Activated T-helper 1 cell treated with anti-CD3 and anti-CD28 coated beads, Interleukin-12 subunit alpha, Interleukin-12 subunit beta, Interleukin-2, Interleukin-4 antibody, amounts not matched to agents 30 ng/mL and 10 ng/mL and 1 ng/mL, durations not matched to agents 14 hours and 24 hours and 36 hours (primary cell): ENCODE results near the gene SIVA1. TPM values are rescaled to one million over a fixed set of nuclear protein-coding genes. Genes with fewer than 3 reads are reported as not detected.

ENCODE experiments used
- DNase-seq: peaks from one replicate; pipeline ENCODE4 v3.0.0; 2021; ENCODE audit warnings: low spot score
- H3K27ac Mint-ChIP-seq: one replicate; pipeline ENCODE4 v1.8.0; 2021; ENCODE audit warnings: mild to moderate bottlenecking, mixed read lengths
- H3K27me3 Mint-ChIP-seq: one replicate; pipeline ENCODE4 v1.8.0; 2022; ENCODE audit warnings: mild to moderate bottlenecking, moderate library complexity, mixed read lengths; ENCODE audit not compliant: insufficient read depth
- H3K36me3 Mint-ChIP-seq: one replicate; pipeline ENCODE4 v1.8.0; 2021; ENCODE audit warnings: low read depth, mixed read lengths
- H3K4me1 Mint-ChIP-seq: one replicate; pipeline ENCODE4 v1.8.0; 2021; ENCODE audit warnings: low read depth, mixed read lengths
- H3K4me3 Mint-ChIP-seq: one replicate; pipeline ENCODE4 v1.8.0; 2021; ENCODE audit warnings: mild to moderate bottlenecking, moderate library complexity, mixed read lengths
- H3K9me3 Mint-ChIP-seq: one replicate; pipeline ENCODE4 v1.8.0; 2021; ENCODE audit warnings: mixed read lengths
- intact Hi-C: fragments of 100-400 bp; cut with micrococcal nuclease; formaldehyde crosslinking; loops from one replicate; pipeline ENCODE4 v1.15.1; 2024
- total RNA-seq: library from RNA; stranded (reverse); gene quantifications from 2 replicates; pipeline ENCODE4 v1.2.3, GENCODE V29; 2022

The SIVA1 gene
- total RNA-seq, 1 donor from 2014 or later = 111 TPM

DNA sequence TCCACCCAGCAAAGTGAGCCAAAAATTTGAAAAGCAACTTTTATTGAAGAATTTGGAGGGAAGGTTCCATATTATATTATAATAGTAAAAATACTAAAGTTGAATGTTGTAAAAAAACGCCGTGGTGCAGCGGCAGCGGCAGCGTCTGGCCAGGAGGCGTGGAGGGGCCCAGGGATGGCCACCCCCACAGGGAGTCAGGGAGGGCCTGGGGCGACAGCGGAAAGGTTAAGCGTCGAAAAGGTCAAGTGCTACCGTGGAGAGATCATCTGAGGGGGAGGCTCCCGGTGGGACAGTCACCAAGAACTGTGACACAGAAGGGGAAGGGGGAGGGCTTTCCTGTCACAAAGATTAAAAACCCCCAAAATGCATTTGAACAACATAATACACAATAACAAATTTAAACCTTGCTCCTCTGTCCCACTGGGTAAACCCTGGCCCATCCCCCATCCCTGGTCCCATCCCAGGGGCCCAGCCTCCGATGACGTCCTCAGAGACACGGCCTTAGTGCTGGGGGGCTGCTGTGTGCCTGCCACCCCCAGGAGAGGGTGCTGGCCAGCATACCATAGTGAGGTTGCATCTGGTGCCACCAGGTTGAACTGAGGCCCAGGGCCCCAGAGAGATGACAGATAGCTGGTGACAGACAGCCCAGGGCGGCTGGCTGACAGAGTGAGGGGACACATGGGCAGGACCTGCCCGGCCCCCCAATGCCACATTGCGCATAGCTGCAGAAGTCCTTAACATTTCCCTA, 16.6 kb downstream of the SIVA1 start:
- peaks cover 14% of the 10 kb centered on the region for H3K36me3 Mint-ChIP-seq

DNA sequence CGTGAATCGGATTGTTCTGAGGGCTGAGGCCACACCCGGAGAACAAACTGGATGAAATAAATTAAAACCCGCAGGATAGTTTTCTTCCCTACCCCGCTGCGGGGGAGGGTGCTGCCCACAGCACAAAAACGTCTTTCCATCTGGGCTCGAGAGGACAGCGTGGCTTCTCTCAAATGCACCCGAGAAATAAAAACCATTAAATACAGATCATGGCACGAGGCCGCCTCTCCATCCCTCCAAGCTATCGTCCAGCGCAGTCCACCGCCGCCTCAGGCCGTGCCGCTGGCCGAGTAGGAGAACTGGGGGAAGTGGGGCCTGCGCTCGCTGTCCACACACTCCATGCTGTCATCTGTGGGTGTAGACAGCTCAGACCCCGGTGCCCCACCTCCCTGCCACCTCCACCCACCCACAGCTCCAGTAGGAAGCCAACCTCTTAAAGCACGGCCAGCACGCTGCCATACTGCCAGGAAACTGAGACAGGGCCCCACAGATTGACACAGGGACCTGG, 17.2 kb downstream of the SIVA1 start:
- no peak for DNase-seq
- Mint-ChIP-seq H3K36me3 (peaks cover 14% of the 10 kb centered on the region), H3K27ac (peak overlapping the region; percentile 34), H3K27me3 (no peaks in the 10 kb centered on the region), H3K9me3 (peaks cover 5% of the 10 kb centered on the region), H3K4me3 (no peak overlapping the region), H3K4me1 (no peaks in the 10 kb centered on the region)
- intact Hi-C loops = no loop called here

More for the DNA sequence above, 16.6 kb downstream of the SIVA1 start:
- Mint-ChIP-seq H3K4me3 (no peak overlapping the region), H3K9me3 (peaks cover 5% of the 10 kb centered on the region), H3K27me3 (no peaks in the 10 kb centered on the region), H3K4me1 (no peaks in the 10 kb centered on the region), H3K27ac (no peak overlapping the region)
- no peak for DNase-seq
- intact Hi-C loops = loop anchor here (5.0 kb wide), 1 partner anchor 98 kb away; the partner anchor contains the start of gene CEP170B

DNA sequence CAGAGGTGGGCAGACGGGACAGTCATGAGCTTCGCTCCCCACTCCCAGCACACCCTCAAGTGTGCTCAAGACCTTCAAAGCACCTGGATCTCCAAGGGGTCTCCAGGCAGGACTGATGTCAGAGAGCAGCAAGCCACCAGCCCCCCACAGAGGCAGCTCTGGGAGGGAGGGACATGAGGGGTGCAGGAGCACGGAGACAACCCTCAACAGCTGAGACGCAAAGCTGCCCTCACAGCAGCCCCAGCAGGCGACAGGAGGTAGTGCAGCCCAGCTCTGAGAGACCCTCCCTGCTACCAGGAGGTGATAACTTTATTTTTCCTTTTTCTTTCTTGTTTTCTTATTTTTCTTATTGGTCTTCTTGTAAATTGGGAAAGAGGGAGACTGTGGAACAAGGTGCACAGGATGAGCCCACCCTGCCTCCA, 17.9 kb downstream of the SIVA1 start:
- no peak overlapping the region for H3K27ac Mint-ChIP-seq
- H3K27me3 Mint-ChIP-seq = no peaks in the 10 kb centered on the region
- H3K4me1 Mint-ChIP-seq = no peaks in the 10 kb centered on the region
- peaks cover 5% of the 10 kb centered on the region for H3K9me3 Mint-ChIP-seq
- peaks cover 14% of the 10 kb centered on the region for H3K36me3 Mint-ChIP-seq
- intact Hi-C loops = no loop called here
- no peak overlapping the region for H3K4me3 Mint-ChIP-seq
- DNase-seq = no peak

DNA sequence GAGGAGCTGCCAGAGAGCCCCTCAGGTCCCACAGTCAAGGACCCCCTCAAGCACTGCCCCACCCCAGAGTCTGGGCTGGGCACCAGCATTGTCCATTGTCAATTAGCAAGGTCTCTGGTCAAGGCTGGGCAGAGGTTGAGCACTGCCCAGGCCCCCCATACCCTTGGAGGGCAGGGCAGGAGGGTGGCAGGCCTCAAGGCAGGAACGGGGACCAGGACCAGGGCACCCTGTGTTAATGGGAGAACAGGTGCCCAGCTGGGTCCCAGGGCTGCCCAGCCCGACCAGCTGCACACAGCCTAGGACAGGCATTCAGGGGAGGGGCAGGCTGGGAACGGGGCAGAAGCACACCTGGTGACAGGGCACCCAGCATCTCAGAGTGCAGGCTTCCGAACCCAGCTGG, 18.4 kb downstream of the SIVA1 start:
- intact Hi-C loops = no loop called here
- peaks cover 5% of the 10 kb centered on the region for H3K9me3 Mint-ChIP-seq
- no peaks in the 10 kb centered on the region for H3K27me3 Mint-ChIP-seq
- H3K27ac Mint-ChIP-seq = no peak overlapping the region
- no peaks in the 10 kb centered on the region for H3K4me1 Mint-ChIP-seq
- H3K4me3 Mint-ChIP-seq = no peak overlapping the region
- DNase-seq = no peak
- H3K36me3 Mint-ChIP-seq = peaks cover 14% of the 10 kb centered on the region

DNA sequence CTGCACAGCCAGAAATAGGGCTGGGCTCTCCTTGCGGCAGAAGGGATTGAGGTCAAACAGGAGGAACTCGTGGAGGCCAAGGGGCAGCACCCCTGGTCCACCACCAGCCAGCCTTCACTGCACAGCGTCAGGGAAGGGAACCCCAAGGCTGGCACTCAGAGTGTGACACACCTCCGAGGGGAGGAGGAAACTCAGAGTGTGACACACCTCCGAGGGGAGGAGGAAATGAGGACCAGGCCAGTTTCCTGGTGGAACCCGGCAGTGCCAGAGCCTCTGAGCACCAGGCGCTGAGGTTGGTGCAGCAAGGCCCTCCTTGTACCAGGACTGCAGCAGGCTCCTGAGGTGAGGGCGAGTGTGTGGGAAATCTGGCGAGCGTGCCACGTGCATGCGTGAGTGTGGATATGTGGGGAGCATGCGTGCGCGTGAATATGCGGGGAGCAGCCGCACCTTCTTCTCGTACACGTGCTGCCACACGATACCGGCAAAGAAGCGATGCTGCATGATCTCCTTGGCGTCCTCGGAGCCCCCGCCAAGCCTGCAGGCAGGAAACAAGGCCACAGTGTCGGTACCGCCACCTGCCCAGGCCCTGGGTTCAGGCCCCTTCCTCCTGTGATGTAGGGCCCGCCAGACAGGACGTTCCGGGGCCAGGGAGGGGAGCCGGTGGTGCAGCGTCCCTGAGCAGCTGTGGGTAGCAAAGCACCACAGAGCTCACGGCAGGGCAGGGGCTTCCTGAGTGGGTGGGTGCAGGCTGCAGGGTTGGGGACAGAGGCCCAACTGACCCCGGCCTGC, 19.2 kb downstream of the SIVA1 start:
- H3K9me3 Mint-ChIP-seq = peaks cover 5% of the 10 kb centered on the region
- H3K27ac Mint-ChIP-seq = no peak overlapping the region
- no peaks in the 10 kb centered on the region for H3K27me3 Mint-ChIP-seq
- intact Hi-C loops = no loop called here
- H3K4me3 Mint-ChIP-seq = no peak overlapping the region
- peaks cover 14% of the 10 kb centered on the region for H3K36me3 Mint-ChIP-seq
- H3K4me1 Mint-ChIP-seq = no peaks in the 10 kb centered on the region
- no peak for DNase-seq

DNA sequence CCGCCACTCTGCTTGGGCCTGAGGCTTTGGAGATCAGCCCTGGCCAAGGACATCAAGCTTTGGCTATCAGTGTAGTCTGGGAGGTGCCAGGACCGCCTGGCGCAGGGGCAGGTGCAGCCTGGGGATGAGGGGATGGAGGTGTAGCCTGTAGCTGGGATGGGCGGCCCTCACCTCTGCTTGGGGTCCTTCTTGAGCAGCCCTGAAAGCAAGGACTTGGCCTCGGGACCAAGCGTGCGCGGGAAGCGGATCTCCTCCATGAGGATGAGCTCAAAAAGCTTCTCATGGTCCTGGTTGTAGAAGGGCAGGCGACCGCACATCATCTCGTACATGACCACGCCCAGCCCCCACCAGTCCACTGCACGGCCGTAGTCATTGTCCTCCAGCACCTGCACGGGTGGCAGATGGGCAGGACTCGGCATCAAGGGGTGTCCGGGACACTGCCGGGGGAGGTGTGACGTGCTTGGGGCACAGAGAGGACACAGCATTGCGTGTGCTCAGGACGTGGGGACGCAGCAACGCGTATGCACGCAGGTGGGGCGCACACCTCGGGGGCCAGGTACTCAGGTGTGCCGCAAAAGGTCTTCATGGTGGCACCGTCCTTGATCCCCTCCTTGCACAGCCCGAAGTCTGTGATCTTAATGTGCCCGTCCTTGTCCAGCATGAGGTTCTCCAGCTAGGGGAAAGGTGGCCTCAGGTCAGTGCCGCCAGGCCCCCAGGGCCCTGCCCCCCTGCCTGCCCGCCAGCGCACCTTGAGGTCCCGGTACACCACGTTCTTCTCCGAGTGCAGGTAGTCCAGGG, 20.0 kb downstream of the SIVA1 start:
- intact Hi-C loops = no loop called here
- no peak overlapping the region for H3K4me3 Mint-ChIP-seq
- peaks cover 5% of the 10 kb centered on the region for H3K9me3 Mint-ChIP-seq
- H3K27me3 Mint-ChIP-seq = no peaks in the 10 kb centered on the region
- DNase-seq = no peak
- H3K4me1 Mint-ChIP-seq = no peaks in the 10 kb centered on the region
- no peak overlapping the region for H3K27ac Mint-ChIP-seq
- H3K36me3 Mint-ChIP-seq = peaks cover 14% of the 10 kb centered on the region

DNA sequence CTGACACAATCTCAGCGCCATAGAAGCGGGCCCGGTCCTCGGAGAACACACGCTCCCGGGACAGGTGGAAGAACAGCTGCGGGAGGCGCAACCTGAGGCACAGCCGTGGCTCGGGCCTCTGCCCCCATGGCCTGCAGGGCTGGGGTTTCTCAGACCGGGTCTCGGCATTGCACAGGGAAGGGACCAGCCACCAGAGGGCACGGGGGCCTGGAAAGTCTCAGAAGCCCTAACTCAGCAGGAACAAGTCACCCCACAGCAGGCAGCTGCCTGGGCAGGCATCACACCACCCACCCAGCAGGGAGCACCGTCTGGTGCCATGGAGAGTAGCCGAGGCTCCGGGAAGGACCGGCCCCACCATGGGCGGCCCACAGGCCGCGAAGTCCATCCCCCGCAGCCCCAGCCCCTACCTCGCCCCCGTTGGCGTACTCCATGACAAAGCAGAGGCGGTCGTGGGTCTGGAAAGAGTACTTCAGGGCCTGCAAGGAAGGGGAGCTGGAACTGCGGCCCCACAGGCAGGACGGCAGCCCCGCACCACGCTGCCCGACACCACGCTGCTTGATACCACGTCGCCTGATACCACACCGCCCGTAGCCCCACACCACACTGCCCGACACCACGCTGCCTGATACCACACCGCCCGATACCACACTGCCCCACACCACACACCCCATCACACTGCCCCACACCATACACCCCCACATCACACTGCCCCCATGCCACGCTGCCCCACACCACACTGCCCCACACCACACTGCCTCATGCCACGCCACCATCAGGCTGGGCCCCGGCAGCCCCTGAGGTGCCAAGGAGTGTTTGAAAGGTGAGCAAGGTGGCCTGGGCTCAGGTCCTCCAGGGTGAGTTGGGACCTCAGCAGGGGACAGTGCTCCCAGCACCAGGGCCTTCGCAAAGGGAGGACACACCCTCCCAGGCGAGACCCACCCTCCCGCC, 20.8 kb downstream of the SIVA1 start:
- no peaks in the 10 kb centered on the region for H3K4me1 Mint-ChIP-seq
- H3K27me3 Mint-ChIP-seq = no peaks in the 10 kb centered on the region
- H3K4me3 Mint-ChIP-seq = no peak overlapping the region
- H3K27ac Mint-ChIP-seq = no peak overlapping the region
- DNase-seq = no peak
- peaks cover 5% of the 10 kb centered on the region for H3K9me3 Mint-ChIP-seq
- intact Hi-C loops = no loop called here
- H3K36me3 Mint-ChIP-seq = peaks cover 14% of the 10 kb centered on the region

DNA sequence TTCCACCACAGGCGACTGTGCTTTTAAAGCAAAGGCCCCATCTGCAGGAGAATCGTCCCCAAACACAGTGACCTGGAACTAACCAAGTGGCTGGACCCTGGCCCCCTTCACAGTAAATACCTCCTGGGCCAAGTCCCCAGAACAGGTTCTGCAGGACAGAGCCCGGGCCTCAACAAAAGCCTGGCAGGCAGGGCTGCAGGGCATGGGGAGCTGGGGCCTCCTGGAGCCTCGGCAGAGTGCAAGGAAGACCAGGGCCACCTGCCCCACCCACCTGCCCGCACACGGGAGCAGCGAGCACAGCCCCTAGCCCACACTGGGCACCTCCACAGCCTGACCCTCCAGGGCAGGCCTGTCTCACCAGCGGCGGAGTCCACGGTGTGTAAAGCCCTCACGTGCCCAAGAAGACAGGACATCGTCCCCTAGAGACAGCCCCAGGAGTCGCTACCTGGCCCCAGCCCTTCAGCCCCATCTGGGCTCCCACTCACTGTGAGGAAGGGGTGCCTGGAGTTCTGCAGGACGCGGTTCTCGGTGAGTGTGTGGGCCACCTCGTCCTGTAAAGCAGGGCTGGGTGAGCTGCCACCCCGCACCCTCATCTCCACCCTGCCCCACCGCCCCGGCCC, 21.6 kb downstream of the SIVA1 start:
- no peak overlapping the region for H3K4me3 Mint-ChIP-seq
- peaks cover 5% of the 10 kb centered on the region for H3K9me3 Mint-ChIP-seq
- intact Hi-C loops = no loop called here
- no peak for DNase-seq
- no peaks in the 10 kb centered on the region for H3K27me3 Mint-ChIP-seq
- no peak overlapping the region for H3K27ac Mint-ChIP-seq
- H3K36me3 Mint-ChIP-seq = peaks cover 14% of the 10 kb centered on the region
- no peaks in the 10 kb centered on the region for H3K4me1 Mint-ChIP-seq

DNA sequence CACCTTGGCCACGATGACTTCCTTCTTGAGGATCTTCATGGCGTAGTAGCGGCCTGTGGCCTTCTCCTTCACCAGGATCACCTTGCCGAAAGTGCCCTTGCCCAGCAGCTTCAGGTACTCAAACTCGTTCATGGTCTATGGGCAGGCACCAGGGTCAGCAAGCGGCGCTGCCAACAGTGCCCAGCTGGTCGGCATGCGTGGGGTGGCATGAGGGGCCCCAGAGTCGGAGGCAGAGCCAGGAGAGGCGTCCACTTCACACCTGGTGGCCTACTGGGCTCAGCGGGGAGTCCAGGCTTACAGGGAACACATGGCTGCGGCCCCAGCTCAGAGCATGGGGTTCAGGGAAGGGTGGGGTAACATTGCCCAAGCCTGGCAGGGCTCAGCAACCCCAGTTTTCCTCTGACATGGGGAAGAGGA, 22.1 kb downstream of the SIVA1 start:
- no peaks in the 10 kb centered on the region for H3K27me3 Mint-ChIP-seq
- DNase-seq = no peak
- intact Hi-C loops = no loop called here
- H3K4me3 Mint-ChIP-seq = no peak overlapping the region
- no peak overlapping the region for H3K27ac Mint-ChIP-seq
- H3K9me3 Mint-ChIP-seq = peaks cover 5% of the 10 kb centered on the region
- peaks cover 14% of the 10 kb centered on the region for H3K36me3 Mint-ChIP-seq
- no peaks in the 10 kb centered on the region for H3K4me1 Mint-ChIP-seq

DNA sequence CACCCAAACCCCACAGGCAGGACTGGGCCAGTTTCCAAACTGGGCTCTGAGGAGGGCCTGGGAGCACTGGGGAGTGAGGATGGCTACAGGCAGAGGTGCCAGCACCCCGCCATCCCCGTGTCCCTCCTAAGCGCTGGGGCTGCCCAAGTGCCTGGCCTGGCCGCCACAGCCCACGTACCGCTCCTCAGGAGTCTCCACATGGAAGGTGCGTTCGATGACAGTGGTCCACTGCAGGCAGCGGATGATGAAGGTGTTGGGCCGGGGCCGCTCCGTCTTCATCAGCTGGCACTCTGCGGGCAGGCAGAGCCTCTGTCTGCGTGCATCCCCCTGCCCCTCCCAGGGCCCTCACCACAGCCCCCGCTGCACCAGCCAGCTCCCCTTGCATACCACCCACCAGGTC, 23.5 kb downstream of the SIVA1 start:
- no peak for DNase-seq
- Mint-ChIP-seq H3K36me3 (peaks cover 6% of the 10 kb centered on the region), H3K27me3 (no peaks in the 10 kb centered on the region), H3K4me1 (no peaks in the 10 kb centered on the region), H3K4me3 (no peak overlapping the region), H3K27ac (no peak overlapping the region), H3K9me3 (no peaks in the 10 kb centered on the region)
- intact Hi-C loops = no loop called here

DNA sequence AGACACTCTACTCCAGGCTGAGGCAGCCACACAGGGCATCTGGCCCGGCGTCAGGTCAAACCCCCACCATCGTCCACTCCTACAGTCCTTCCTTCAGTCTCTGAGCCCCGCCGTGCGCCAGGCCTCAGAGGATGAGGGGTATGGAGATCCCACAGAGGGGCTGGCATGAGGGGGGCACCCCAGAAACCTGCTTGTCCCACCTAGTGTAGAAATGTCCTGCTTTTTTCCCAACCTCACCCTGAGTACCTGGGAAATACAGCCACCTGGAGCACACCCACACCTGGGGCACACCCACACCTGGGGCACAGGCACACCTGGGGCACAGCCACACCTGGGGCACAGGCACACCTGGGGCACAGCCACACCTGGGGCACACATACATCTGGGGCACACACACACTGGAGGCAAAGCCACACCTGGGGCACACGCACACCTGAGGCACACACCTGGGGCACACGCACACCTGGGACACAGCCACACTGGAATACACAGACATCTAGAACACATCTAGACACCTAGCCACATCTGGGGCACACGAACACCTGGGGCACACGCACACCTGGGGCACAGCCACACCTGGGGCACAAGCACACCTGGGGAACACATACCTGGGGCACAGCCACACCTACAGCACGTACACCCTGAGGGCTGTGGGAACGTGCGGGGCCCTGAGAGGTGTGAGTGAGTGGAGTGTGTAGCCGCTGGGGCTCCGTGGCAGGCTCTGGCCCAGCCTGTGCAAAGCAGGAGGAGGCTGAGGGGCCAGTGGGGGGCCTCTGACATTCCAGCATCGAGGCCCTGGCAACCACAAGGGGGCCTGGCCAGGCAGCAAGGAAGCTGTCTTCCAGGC, 24.2 kb downstream of the SIVA1 start:
- Mint-ChIP-seq H3K4me1 (no peaks in the 10 kb centered on the region), H3K4me3 (no peak overlapping the region), H3K36me3 (peaks cover under 1% of the 10 kb centered on the region), H3K27ac (no peak overlapping the region), H3K9me3 (no peaks in the 10 kb centered on the region), H3K27me3 (no peaks in the 10 kb centered on the region)
- intact Hi-C loops = no loop called here
- DNase-seq = no peak
